GM23338 (cell line): ENCODE data around the gene GPNMB. TPM values are rescaled to one million over a fixed set of nuclear protein-coding genes. Genes with fewer than 3 reads are reported as not detected.

Source experiments
- ATAC-seq: fragments of 200-7000 bp; cut with Tn5 transposase; 3 replicates; pipeline ENCODE4 v1.9.1; 2020
- DNase-seq: peaks from one replicate; pipeline ENCODE4 v3.0.0-alpha.2; 2015; ENCODE audit warnings: low spot score
- H2AFZ ChIP-seq: fragments of 200-600 bp; sonication (generic); 2 replicates; pipeline ENCODE4 v1.8.0; 2016; ENCODE audit warnings: antibody characterized with exemption, mild to moderate bottlenecking, moderate library complexity
- H3F3A ChIP-seq: fragments of 200-600 bp; sonication (generic); replicated peaks from 2 replicates; pipeline ENCODE4 v1.8.0; 2017; ENCODE audit warnings: antibody characterized with exemption, mixed run types, low read depth
- H3K27ac ChIP-seq: fragments of 200-600 bp; sonication (generic); 2 replicates; pipeline ENCODE4 v1.6.1; 2016; ENCODE audit warnings: low read depth
- H3K27me3 ChIP-seq: fragments of 200-600 bp; sonication (generic); 2 replicates; pipeline ENCODE4 v1.8.0; 2016; ENCODE audit warnings: mild to moderate bottlenecking, mixed run types, moderate library complexity; ENCODE audit not compliant: insufficient read depth
- H3K36me3 ChIP-seq: fragments of 200-600 bp; sonication (generic); 2 replicates; pipeline ENCODE4 v1.8.0; 2016; ENCODE audit warnings: mild to moderate bottlenecking; ENCODE audit not compliant: insufficient read depth
- H3K4me1 ChIP-seq: fragments of 200-600 bp; sonication (generic); 2 replicates; pipeline ENCODE4 v1.8.0; 2016; ENCODE audit warnings: mild to moderate bottlenecking, moderate library complexity; ENCODE audit not compliant: insufficient read depth
- H3K4me2 ChIP-seq: fragments of 200-600 bp; sonication (generic); 2 replicates; pipeline ENCODE4 v1.7.1; 2017; ENCODE audit warnings: mixed run types
- H3K4me3 ChIP-seq: fragments of 200-600 bp; sonication (generic); 2 replicates; pipeline ENCODE4 v1.6.1; 2016; ENCODE audit warnings: mixed run types
- H3K79me2 ChIP-seq: fragments of 200-600 bp; sonication (generic); replicated peaks from 2 replicates; pipeline ENCODE4 v1.8.0; 2017; ENCODE audit warnings: mild to moderate bottlenecking; ENCODE audit not compliant: insufficient read depth
- H3K9me2 ChIP-seq: fragments of 200-600 bp; sonication (generic); 2 replicates; pipeline ENCODE4 v1.8.0; 2017; ENCODE audit not compliant: insufficient read depth
- H4K20me1 ChIP-seq: fragments of 200-600 bp; sonication (generic); replicated peaks from 2 replicates; pipeline ENCODE4 v1.8.0; 2017; ENCODE audit warnings: mild to moderate bottlenecking; ENCODE audit not compliant: insufficient read depth
- H3K27ac Mint-ChIP-seq: 2 replicates; pipeline ENCODE4 v1.8.0; 2020; ENCODE audit warnings: inconsistent platforms, mild to moderate bottlenecking, moderate library complexity, mixed read lengths
- H3K27me3 Mint-ChIP-seq: 3 replicates; pipeline ENCODE4 v1.8.0; 2022; ENCODE audit warnings: low read depth, mild to moderate bottlenecking, moderate library complexity, mixed read lengths, inconsistent platforms; ENCODE audit not compliant: insufficient read depth, poor library complexity
- H3K36me3 Mint-ChIP-seq: 3 replicates; pipeline ENCODE4 v1.8.0; 2021; ENCODE audit warnings: low read depth, mild to moderate bottlenecking, inconsistent platforms, moderate library complexity, mixed read lengths
- H3K4me1 Mint-ChIP-seq: 3 replicates; pipeline ENCODE4 v1.8.0; 2020; ENCODE audit warnings: mild to moderate bottlenecking, inconsistent platforms, mixed read lengths
- H3K4me3 Mint-ChIP-seq: 3 replicates; pipeline ENCODE4 v1.8.0; 2021; ENCODE audit warnings: moderate library complexity, mild to moderate bottlenecking, inconsistent platforms, mixed read lengths
- H3K9me3 Mint-ChIP-seq: 3 replicates; pipeline ENCODE4 v1.8.0; 2020; ENCODE audit warnings: moderate library complexity, mild to moderate bottlenecking, inconsistent platforms, mixed read lengths
- CREB1 ChIP-seq: fragments of 250-450 bp; sonication (Bioruptor Pico); IDR thresholded peaks from 2 replicates; pipeline ENCODE4 v1.5.0; 2020; ENCODE audit warnings: low read depth, mild to moderate bottlenecking, moderate library complexity
- ETS1 ChIP-seq: IDR thresholded peaks from 2 replicates; pipeline ENCODE4 v1.6.1; 2016; ENCODE audit warnings: antibody characterized with exemption
- EZH2 ChIP-seq: fragments of 200-600 bp; sonication (generic); IDR thresholded peaks from one replicate; pipeline ENCODE4 v1.8.0; 2017; ENCODE audit warnings: antibody characterized with exemption, mild to moderate bottlenecking, low read depth; ENCODE audit not compliant: unreplicated experiment
- EZH2phosphoT487 ChIP-seq: fragments of 200-600 bp; sonication (generic); IDR thresholded peaks from one replicate; pipeline ENCODE4 v1.8.1; 2018; ENCODE audit warnings: antibody characterized with exemption; ENCODE audit not compliant: unreplicated experiment
- JUNB ChIP-seq: IDR thresholded peaks from one replicate; pipeline ENCODE4 v1.6.1; 2016; ENCODE audit warnings: antibody characterized with exemption; ENCODE audit not compliant: unreplicated experiment
- NANOG ChIP-seq: IDR thresholded peaks from 2 replicates; pipeline ENCODE4 v1.6.1; 2016; ENCODE audit warnings: antibody characterized with exemption, borderline replicate concordance
- POLR2AphosphoS5 ChIP-seq: IDR thresholded peaks from 2 replicates; pipeline ENCODE4 v1.6.1; 2016; ENCODE audit warnings: antibody characterized with exemption, low read depth
- STAT1 ChIP-seq: IDR thresholded peaks from one replicate; pipeline ENCODE4 v1.6.1; 2016; ENCODE audit warnings: antibody characterized with exemption; ENCODE audit not compliant: unreplicated experiment
- ZNF114 ChIP-seq: fragments of 250-450 bp; sonication (Bioruptor Pico); IDR thresholded peaks from 2 replicates; pipeline ENCODE4 v1.5.0; 2020; ENCODE audit warnings: mild to moderate bottlenecking, moderate library complexity
- ZNF331 ChIP-seq: fragments of 250-450 bp; sonication (Bioruptor Pico); IDR thresholded peaks from 2 replicates; pipeline ENCODE4 v1.5.0; 2020; ENCODE audit warnings: low read depth, mild to moderate bottlenecking, moderate library complexity
- polyA plus RNA-seq: library from polyadenylated mRNA; unstranded; fragments of >200 nt; fragmentation: Nextera tagmentation; extraction: Ambion mirVana; gene quantifications from 2 replicates; pipeline ENCODE4 v1.2.1, GENCODE V29; 2016
- total RNA-seq: library from RNA; depleted of rRNA; stranded (reverse); fragments of >200 nt; shearing (Covaris generic); gene quantifications from 2 replicates; pipeline ENCODE4 v1.2.3, GENCODE V29; 2014
- TF ChIP-seq, protein P1 (sequence below): IDR thresholded peaks from one replicate; pipeline ENCODE4 v1.6.1; 2018; ENCODE audit warnings: antibody characterized with exemption; ENCODE audit not compliant: unreplicated experiment
- TF ChIP-seq, protein P2 (sequence below), 2 experiments: fragments of 200-600 bp in 1 of 2; sonication (generic) in 1 of 2; conservative IDR thresholded peaks; 2 replicates each; pipeline versions ENCODE4 v1.5.1 to v1.6.1; 2016 to 2017; ENCODE audit warnings: antibody characterized with exemption in 2 of 2, low read depth in 2 of 2, mild to moderate bottlenecking in 2 of 2, moderate library complexity in 1 of 2

The GPNMB gene
- total and polyA plus RNA-seq, 2 experiments from 2014 or later, result 0.76 to 1.2 TPM

DNA sequence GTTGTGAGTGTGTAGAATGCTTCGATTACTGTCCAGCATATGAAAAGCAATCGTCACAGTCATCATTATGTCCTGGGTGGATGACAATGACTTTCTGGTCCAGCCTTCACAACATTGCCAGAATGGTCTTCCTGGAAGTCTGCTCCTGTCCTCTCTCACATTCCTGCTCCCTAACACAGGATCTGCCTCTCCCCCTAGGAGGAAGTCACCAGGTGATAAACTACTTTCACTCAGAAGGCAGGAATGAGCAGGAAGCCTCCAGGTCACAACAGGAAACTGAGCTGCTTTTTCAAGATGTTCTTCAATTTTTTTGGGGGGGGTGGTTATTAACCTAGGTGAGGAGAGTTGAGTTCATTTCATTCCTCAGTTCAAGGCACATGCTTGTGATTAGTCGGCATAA lies 13.6 kb upstream of the GPNMB start (continued):
- TF ChIP-seq, protein P1, sequence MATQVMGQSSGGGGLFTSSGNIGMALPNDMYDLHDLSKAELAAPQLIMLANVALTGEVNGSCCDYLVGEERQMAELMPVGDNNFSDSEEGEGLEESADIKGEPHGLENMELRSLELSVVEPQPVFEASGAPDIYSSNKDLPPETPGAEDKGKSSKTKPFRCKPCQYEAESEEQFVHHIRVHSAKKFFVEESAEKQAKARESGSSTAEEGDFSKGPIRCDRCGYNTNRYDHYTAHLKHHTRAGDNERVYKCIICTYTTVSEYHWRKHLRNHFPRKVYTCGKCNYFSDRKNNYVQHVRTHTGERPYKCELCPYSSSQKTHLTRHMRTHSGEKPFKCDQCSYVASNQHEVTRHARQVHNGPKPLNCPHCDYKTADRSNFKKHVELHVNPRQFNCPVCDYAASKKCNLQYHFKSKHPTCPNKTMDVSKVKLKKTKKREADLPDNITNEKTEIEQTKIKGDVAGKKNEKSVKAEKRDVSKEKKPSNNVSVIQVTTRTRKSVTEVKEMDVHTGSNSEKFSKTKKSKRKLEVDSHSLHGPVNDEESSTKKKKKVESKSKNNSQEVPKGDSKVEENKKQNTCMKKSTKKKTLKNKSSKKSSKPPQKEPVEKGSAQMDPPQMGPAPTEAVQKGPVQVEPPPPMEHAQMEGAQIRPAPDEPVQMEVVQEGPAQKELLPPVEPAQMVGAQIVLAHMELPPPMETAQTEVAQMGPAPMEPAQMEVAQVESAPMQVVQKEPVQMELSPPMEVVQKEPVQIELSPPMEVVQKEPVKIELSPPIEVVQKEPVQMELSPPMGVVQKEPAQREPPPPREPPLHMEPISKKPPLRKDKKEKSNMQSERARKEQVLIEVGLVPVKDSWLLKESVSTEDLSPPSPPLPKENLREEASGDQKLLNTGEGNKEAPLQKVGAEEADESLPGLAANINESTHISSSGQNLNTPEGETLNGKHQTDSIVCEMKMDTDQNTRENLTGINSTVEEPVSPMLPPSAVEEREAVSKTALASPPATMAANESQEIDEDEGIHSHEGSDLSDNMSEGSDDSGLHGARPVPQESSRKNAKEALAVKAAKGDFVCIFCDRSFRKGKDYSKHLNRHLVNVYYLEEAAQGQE, result no peak
- TF ChIP-seq EZH2phosphoT487 (no peak), JUNB (no peak), ZNF114 (CRISPR knock-in tag) (no peak)

DNA sequence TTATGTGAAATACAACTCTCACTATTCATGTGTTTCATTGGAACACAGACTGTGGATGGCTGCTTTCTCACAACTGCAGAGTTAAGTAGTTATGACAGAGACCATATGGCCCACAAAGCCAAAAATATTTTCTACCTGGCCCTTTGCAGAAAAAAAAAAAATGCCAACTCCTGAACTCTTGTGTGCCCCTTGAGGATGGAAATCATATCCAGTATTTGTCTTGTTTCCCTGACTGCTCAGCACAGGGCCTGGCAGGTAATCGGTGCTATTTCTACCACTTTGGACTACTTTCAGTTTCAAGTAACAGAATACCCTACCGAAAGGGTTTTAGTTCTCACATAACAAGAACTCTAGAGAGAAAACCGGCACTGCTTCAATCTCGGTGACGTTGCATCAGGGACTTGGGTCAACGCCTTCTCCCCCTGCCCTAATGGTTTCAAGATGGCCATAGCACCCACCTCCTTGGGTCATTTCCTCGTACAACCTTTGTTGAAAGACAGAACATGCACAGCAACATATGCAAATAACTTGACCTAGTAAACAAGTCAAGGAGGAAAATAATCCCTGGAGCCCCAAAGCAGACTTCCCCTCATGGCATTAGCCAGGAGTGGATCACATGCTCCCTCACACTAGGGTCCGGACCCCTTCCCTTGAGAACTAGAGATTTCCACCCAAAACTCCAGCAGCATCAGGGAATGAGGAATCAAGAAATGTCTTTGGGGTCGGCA lies 11.8 kb upstream of the GPNMB start:
- no peaks in the 10 kb centered on the region for H3K9me2 ChIP-seq
- no peak for ATAC-seq
- no peaks in the 10 kb centered on the region for H3K4me1 ChIP-seq
- Mint-ChIP-seq H3K36me3 (no peaks in the 10 kb centered on the region), H3K4me3 (no peak overlapping the region), H3K27me3 (peaks cover 11% of the 10 kb centered on the region), H3K4me1 (peaks cover 4% of the 10 kb centered on the region), H3K27ac (no peak overlapping the region; the same call in 1 of the 2 replicates), H3K9me3 (no peaks in the 10 kb centered on the region)
- no peaks in the 10 kb centered on the region for H3K79me2 ChIP-seq
- TF ChIP-seq ETS1 (no peak), NANOG (no peak), CREB1 (CRISPR knock-in tag) (no peak), ZNF331 (no peak), ZNF114 (CRISPR knock-in tag) (no peak), STAT1 (no peak), EZH2phosphoT487 (no peak), POLR2AphosphoS5 (no peak), EZH2 (no peak), JUNB (no peak)
- TF ChIP-seq, protein P1, result no peak
- TF ChIP-seq, protein P2, sequence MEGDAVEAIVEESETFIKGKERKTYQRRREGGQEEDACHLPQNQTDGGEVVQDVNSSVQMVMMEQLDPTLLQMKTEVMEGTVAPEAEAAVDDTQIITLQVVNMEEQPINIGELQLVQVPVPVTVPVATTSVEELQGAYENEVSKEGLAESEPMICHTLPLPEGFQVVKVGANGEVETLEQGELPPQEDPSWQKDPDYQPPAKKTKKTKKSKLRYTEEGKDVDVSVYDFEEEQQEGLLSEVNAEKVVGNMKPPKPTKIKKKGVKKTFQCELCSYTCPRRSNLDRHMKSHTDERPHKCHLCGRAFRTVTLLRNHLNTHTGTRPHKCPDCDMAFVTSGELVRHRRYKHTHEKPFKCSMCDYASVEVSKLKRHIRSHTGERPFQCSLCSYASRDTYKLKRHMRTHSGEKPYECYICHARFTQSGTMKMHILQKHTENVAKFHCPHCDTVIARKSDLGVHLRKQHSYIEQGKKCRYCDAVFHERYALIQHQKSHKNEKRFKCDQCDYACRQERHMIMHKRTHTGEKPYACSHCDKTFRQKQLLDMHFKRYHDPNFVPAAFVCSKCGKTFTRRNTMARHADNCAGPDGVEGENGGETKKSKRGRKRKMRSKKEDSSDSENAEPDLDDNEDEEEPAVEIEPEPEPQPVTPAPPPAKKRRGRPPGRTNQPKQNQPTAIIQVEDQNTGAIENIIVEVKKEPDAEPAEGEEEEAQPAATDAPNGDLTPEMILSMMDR (conservative IDR thresholded peaks at IDR 0.05; ENCODE audit: low read depth in 2 of 2), result no peak
- peak overlapping the region; percentile 66 for H2AFZ ChIP-seq
- H4K20me1 ChIP-seq, result no peaks in the 10 kb centered on the region
- no peaks in the 10 kb centered on the region for H3F3A ChIP-seq
- H3K4me2 ChIP-seq, result no peak overlapping the region
- no peaks in the 10 kb centered on the region for H3K27me3 ChIP-seq
- no peak overlapping the region for H3K4me3 ChIP-seq
- no peak for DNase-seq
- no peaks in the 10 kb centered on the region for H3K36me3 ChIP-seq
- no peak overlapping the region for H3K27ac ChIP-seq
